Neural progenitor cell (in vitro differentiated cells): ENCODE results near the gene CALU. TPM values are rescaled to one million over a fixed set of nuclear protein-coding genes. Genes with fewer than 3 reads are reported as not detected.

ENCODE experiments used
- DNase-seq: peaks from one replicate; pipeline ENCODE4 v3.0.0-alpha.2; 2016; ENCODE audit warnings: low spot score
- H2AFZ ChIP-seq: fragments of 200-600 bp; sonication (generic); replicated peaks from 2 replicates; pipeline ENCODE4 v1.6.1; 2016; ENCODE audit warnings: antibody characterized with exemption
- H3F3A ChIP-seq: fragments of 200-600 bp; sonication (generic); 2 replicates; pipeline ENCODE4 v1.6.1; 2016; ENCODE audit warnings: antibody characterized with exemption, low read depth
- H3K27ac ChIP-seq: fragments of 200-600 bp; sonication (generic); 2 replicates; pipeline ENCODE4 v1.5.1; 2016; ENCODE audit warnings: mild to moderate bottlenecking
- H3K27me3 ChIP-seq: fragments of 200-600 bp; sonication (generic); 2 replicates; pipeline ENCODE4 v1.6.1; 2016; ENCODE audit warnings: mild to moderate bottlenecking, moderate library complexity
- H3K36me3 ChIP-seq: fragments of 200-600 bp; sonication (generic); 2 replicates; pipeline ENCODE4 v1.5.1; 2016
- H3K4me1 ChIP-seq: fragments of 200-600 bp; sonication (generic); 2 replicates; pipeline ENCODE4 v1.6.1; 2016; ENCODE audit warnings: mixed run types
- H3K4me2 ChIP-seq: fragments of 200-600 bp; sonication (generic); 2 replicates; pipeline ENCODE4 v1.6.1; 2016
- H3K4me3 ChIP-seq: fragments of 200-600 bp; sonication (generic); 2 replicates; pipeline ENCODE4 v1.5.1; 2016
- H3K79me2 ChIP-seq: fragments of 200-600 bp; sonication (generic); 2 replicates; pipeline ENCODE4 v1.6.1; 2016; ENCODE audit warnings: low read depth
- H3K9ac ChIP-seq: fragments of 200-600 bp; sonication (generic); 2 replicates; pipeline ENCODE4 v1.6.1; 2016
- H3K9me3 ChIP-seq: fragments of 200-600 bp; sonication (generic); 2 replicates; pipeline ENCODE4 v1.5.1; 2016; ENCODE audit warnings: low read depth
- H4K20me1 ChIP-seq: fragments of 200-600 bp; sonication (generic); 2 replicates; pipeline ENCODE4 v1.6.1; 2016; ENCODE audit warnings: low read depth
- H3K27ac Mint-ChIP-seq: 3 replicates; pipeline ENCODE4 v1.8.0; 2021; ENCODE audit warnings: mixed read lengths
- H3K27me3 Mint-ChIP-seq: 2 replicates; pipeline ENCODE4 v1.8.0; 2022; ENCODE audit warnings: low read depth, mild to moderate bottlenecking, inconsistent platforms, moderate library complexity, mixed read lengths; ENCODE audit not compliant: insufficient read depth
- H3K36me3 Mint-ChIP-seq: 3 replicates; pipeline ENCODE4 v1.8.0; 2021; ENCODE audit warnings: mixed read lengths
- H3K4me1 Mint-ChIP-seq: 3 replicates; pipeline ENCODE4 v1.8.0; 2021; ENCODE audit warnings: mixed read lengths
- H3K4me3 Mint-ChIP-seq: 3 replicates; pipeline ENCODE4 v1.8.0; 2021; ENCODE audit warnings: mild to moderate bottlenecking, moderate library complexity, mixed read lengths
- H3K9me3 Mint-ChIP-seq: 3 replicates; pipeline ENCODE4 v1.8.0; 2020; ENCODE audit warnings: mixed read lengths
- CTCF ChIP-seq: fragments of 200-600 bp; sonication (generic); IDR thresholded peaks from 2 replicates; pipeline ENCODE4 v1.5.1; 2017; ENCODE audit warnings: antibody characterized with exemption, mild to moderate bottlenecking
- EZH2 ChIP-seq: fragments of 200-600 bp; sonication (generic); IDR thresholded peaks from 2 replicates; pipeline ENCODE4 v1.6.1; 2017; ENCODE audit warnings: antibody characterized with exemption, mild to moderate bottlenecking, moderate library complexity
- EZH2phosphoT487 ChIP-seq: fragments of 200-600 bp; sonication (generic); IDR thresholded peaks from 2 replicates; pipeline ENCODE4 v1.6.1; 2017; ENCODE audit warnings: antibody characterized with exemption
- total RNA-seq: library from RNA; depleted of rRNA; stranded (reverse); fragments of >200 nt; gene quantifications from 2 replicates; pipeline ENCODE4 v1.2.3, GENCODE V29; 2015; ENCODE audit warnings: low replicate concordance

The CALU gene
- total RNA-seq, 1 donor from 2014 or later: 234 TPM

DNA sequence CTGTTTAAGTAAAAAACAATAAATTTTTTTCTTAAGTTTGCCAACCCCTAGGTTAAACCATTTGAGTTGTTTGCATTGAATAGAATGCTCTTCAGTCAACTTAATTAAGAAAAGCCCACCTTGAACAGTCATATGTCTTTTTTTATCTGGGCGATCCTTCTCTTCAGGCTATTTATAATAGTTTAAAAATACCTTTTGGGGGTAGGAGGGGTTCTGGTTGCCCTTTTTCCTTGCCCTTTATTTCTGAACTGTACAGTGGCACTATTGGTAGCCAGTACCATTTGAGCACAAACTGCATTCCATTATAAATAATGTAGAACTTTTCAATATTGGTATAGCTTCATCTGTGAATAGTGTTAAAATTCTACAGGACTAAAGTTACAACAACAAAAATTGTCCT, 13.1 kb downstream of the CALU start:
- Histone ChIP-seq H3K9ac (no peak overlapping the region), H3K4me2 (no peak overlapping the region), H3K4me3 (no peak overlapping the region), H3K27ac (no peak overlapping the region), H2AFZ (no peak overlapping the region), H3K27me3 (no peaks in the 10 kb centered on the region), H3K79me2 (peaks cover 56% of the 10 kb centered on the region), H3F3A (no peaks in the 10 kb centered on the region), H3K4me1 (no peaks in the 10 kb centered on the region), H4K20me1 (peaks cover 36% of the 10 kb centered on the region), H3K9me3 (no peaks in the 10 kb centered on the region), H3K36me3 (peaks cover 29% of the 10 kb centered on the region)
- H3K27me3 Mint-ChIP-seq: no peaks in the 10 kb centered on the region
- DNase-seq: no peak
- H3K36me3 Mint-ChIP-seq: peaks cover 35% of the 10 kb centered on the region
- no peak overlapping the region for H3K27ac Mint-ChIP-seq
- H3K4me3 Mint-ChIP-seq: no peak overlapping the region
- H3K4me1 Mint-ChIP-seq: no peaks in the 10 kb centered on the region
- H3K9me3 Mint-ChIP-seq: no peaks in the 10 kb centered on the region
- TF ChIP-seq EZH2phosphoT487 (no peak), CTCF (no peak), EZH2 (no peak)

DNA sequence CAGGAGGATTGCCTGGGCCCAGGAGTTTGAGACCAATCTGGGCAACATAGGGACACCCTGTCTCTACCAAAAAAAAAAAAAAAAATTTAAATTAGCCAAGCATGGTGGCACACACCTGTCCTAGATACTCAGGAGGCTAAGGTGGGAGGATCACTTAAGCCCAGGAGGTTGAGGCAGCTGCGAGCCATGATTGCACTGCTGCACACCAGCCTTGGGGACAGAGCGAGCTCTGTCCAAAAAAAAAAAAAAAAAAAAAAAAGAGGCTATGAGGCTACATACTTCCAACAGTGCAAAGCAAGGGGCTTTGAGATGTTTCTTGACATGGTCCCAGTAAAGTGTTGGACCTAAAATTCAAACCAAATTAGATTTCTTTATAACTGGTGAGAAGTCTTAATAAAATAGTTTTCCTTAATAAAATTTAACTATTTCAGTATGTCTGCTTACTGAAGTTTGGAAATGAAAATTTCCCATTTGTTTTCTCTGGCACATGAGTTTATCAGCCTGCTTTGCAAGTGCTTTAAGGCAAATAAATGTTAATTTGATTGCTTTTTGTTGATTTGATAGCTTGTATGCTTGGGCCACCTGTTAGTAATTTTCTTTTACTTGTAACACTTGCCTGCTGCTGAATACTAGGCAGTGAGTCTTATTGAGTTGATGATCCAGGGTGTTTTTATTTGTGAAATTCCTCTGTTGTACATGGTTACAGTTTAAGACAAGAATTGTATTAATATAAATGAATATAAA, 16.1 kb downstream of the CALU start:
- Histone ChIP-seq H3K9ac (no peak overlapping the region), H3K9me3 (no peaks in the 10 kb centered on the region), H3K27ac (no peak overlapping the region), H3K4me1 (no peaks in the 10 kb centered on the region), H4K20me1 (peaks cover 25% of the 10 kb centered on the region), H3K4me2 (no peak overlapping the region), H2AFZ (no peak overlapping the region), H3K36me3 (peaks cover 26% of the 10 kb centered on the region), H3K27me3 (no peaks in the 10 kb centered on the region), H3F3A (peaks cover 12% of the 10 kb centered on the region), H3K79me2 (peaks cover 28% of the 10 kb centered on the region), H3K4me3 (no peak overlapping the region)
- Mint-ChIP-seq H3K4me1 (no peaks in the 10 kb centered on the region), H3K4me3 (no peak overlapping the region), H3K9me3 (no peaks in the 10 kb centered on the region), H3K27me3 (no peaks in the 10 kb centered on the region), H3K36me3 (peaks cover 24% of the 10 kb centered on the region), H3K27ac (no peak overlapping the region)
- TF ChIP-seq CTCF (no peak), EZH2phosphoT487 (no peak), EZH2 (no peak)
- no peak for DNase-seq

GRCh38 chr7:128755819-128756476, 16.8 kb downstream of the CALU start:
- Histone ChIP-seq H3F3A (peaks cover 12% of the 10 kb centered on the region), H3K36me3 (peaks cover 23% of the 10 kb centered on the region), H3K4me1 (no peaks in the 10 kb centered on the region), H3K27me3 (no peaks in the 10 kb centered on the region), H4K20me1 (peaks cover 25% of the 10 kb centered on the region), H3K79me2 (peaks cover 21% of the 10 kb centered on the region), H3K4me2 (no peak overlapping the region), H3K9me3 (no peaks in the 10 kb centered on the region), H3K9ac (no peak overlapping the region), H3K4me3 (no peak overlapping the region), H3K27ac (no peak overlapping the region), H2AFZ (no peak overlapping the region)
- Mint-ChIP-seq H3K4me1 (no peaks in the 10 kb centered on the region), H3K9me3 (no peaks in the 10 kb centered on the region), H3K27me3 (no peaks in the 10 kb centered on the region), H3K4me3 (no peak overlapping the region), H3K36me3 (peaks cover 19% of the 10 kb centered on the region), H3K27ac (no peak overlapping the region)
- TF ChIP-seq EZH2phosphoT487: no peak
- TF ChIP-seq CTCF: no peak
- TF ChIP-seq EZH2: no peak
- DNase-seq: no peak
